CD4-positive, alpha-beta T cell treated with Interleukin-6 for 4 hours (primary cell): Measurements from ENCODE around the gene CA4.
A peak's percentile ranks its signal among the peaks of the same experiment; 100 is the strongest.

Source experiments
- DNase-seq: peaks from one replicate; pipeline ENCODE4 v3.0.0-alpha.2; 2020; ENCODE audit warnings: mixed read lengths

CA4 gene

GRCh38 chr17:60130466-60130865 is 19.3 kb upstream of the CA4 start:
- DNase-seq: no peak

- DNase-seq: no peak
These were observed 15.2 kb upstream of the CA4 start for GRCh38 chr17:60134396-60135150.

- peak; percentile 78 for DNase-seq
These were observed 14.4 kb upstream of the CA4 start for GRCh38 chr17:60135151-60135950.

- DNase-seq: no peak
These were observed 13.7 kb upstream of the CA4 start for GRCh38 chr17:60135951-60136666.

GRCh38 chr17:60137731-60138130 is 12.0 kb upstream of the CA4 start:
- no peak for DNase-seq

GRCh38 chr17:60138769-60139437 is 10.9 kb upstream of the CA4 start:
- no peak for DNase-seq

- peak; percentile 71 for DNase-seq
These were observed 10.1 kb upstream of the CA4 start for GRCh38 chr17:60139438-60140285.

GRCh38 chr17:60141111-60142018 is 8.4 kb upstream of the CA4 start:
- DNase-seq: no peak

- DNase-seq: peak; percentile 76
These were observed 6.8 kb upstream of the CA4 start for GRCh38 chr17:60142872-60143499.

GRCh38 chr17:60145006-60145935 is 4.5 kb upstream of the CA4 start:
- DNase-seq: no peak

GRCh38 chr17:60146206-60146605 is 3.6 kb upstream of the CA4 start:
- DNase-seq: no peak

GRCh38 chr17:60147553-60148223 is 2.1 kb upstream of the CA4 start:
- no peak for DNase-seq

GRCh38 chr17:60148373-60148772 is 1.4 kb upstream of the CA4 start:
- no peak for DNase-seq

GRCh38 chr17:60151355-60151754 is 1.6 kb downstream of the CA4 start:
- DNase-seq: no peak

GRCh38 chr17:60153606-60154390 is 4.0 kb downstream of the CA4 start:
- DNase-seq: no peak

GRCh38 chr17:60154616-60155426 is 5.0 kb downstream of the CA4 start:
- DNase-seq: no peak

GRCh38 chr17:60155427-60155814 is 5.6 kb downstream of the CA4 start:
- DNase-seq: no peak
